IPS DF 4.7 (cell line): Measurements from ENCODE around the gene OR4D10.

Source experiments
- DNase-seq: peaks from one replicate; pipeline ENCODE4 v3.0.0-alpha.2; 2013; ENCODE audit warnings: low spot score; ENCODE audit errors: extremely low read depth

The OR4D10 gene

GRCh38 chr11:59523541-59523940 lies 50.4 kb downstream of the OR4D10 start:
- no peak for DNase-seq

DNA sequence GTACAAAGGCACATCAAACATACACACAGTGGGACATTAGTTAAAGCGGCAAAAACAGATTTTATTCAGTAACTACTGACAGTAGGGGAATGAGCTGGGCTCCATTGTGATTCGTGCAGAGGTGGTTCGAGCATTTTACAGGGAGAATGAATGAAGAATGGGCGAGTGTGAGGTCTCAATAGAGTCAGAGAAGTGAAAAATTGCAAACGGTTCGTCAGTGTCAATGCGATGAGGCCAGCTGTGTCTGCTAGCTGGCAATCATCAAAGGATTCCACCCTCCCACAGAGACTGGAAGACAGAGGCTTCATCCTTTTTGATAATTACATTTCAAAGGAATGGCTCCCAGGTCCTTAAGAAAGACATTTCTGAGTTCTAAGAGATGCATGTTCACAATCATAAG lies 55.6 kb downstream of the OR4D10 start:
- DNase-seq = no peak
